SK-N-MC (cell line): ENCODE results near the gene NEB.

Experiments
- EZH2 ChIP-seq: fragments of 200-600 bp; sonication (generic); IDR thresholded peaks from one replicate; pipeline ENCODE4 v1.6.1; 2017; ENCODE audit warnings: antibody characterized with exemption
- POLR2AphosphoS5 ChIP-seq: IDR thresholded peaks from 2 replicates; pipeline ENCODE4 v1.6.1; 2012; ENCODE audit warnings: mild to moderate bottlenecking, low read depth, low read length, borderline replicate concordance

DNA sequence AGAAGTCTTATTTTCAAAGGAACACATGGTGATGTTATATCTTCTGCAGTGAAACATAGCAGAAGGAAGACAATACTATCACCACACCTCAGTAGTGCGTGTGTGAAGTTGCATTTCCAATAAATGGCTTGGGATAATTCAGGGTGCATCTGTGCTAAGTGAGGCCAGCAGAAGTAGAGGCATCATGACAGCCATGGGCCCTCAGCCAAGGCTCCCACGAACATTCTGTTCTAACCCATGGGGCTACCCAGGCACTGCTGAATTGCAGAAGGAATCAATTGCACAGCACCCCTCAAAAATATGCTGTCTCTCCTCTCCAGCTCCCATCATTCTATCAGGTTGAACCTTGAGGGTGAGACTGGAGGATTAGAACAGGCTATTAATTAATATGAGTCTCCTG, 185.1 kb downstream of the NEB start:
- TF ChIP-seq POLR2AphosphoS5 (no peak), EZH2 (no peak)
